ENCODE results near the gene EMX1. TPM values are rescaled to one million over a fixed set of nuclear protein-coding genes. Genes with fewer than 3 reads are reported as not detected.

Gene EMX1
- total and polyA plus RNA-seq, 7 donors, result 0.60 to 1.4 (median 0.71) TPM; not detected in 4

DNA sequence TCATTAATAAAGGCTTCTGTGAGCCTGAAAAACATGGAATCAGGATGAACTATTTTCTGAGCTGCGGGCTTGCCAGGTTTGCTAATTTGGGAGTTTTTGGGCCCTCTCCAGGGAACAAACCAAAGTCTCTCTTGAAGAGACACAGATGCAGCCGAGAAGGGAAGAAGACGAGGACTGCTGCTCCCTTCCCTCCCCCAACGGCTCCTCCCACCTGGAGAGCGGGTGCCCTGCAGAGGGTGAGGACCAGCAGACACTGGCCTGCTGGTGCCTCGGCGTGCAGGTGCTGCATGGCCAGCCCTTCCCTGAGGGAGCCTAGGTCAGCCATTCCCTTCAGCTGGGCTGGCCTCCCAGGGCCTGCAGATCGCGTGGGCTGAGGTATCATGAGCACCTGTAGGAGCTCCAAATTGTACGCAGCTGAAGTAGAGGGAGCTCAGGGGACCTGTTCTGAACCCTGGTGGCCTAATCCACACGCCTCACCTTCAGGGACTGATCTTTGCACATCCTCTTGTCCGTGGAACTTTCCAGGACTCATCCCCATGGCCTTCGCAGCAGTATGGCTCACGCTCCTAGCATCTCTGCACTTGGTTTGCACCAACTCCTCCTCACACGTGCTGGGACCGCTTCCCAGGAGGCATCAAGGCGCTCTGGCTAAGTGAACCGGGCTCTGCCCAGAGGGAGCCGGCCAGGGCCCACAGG is 19.5 kb downstream of the EMX1 start:
- DNase-seq, result no peak
- H3K4me3 ChIP-seq, result no peak overlapping the region
- intact Hi-C loops (cut with DNase I), result no loop called here
- no peak for TF ChIP-seq CTCF (IDR thresholded peaks at IDR 0.05)
- TF ChIP-seq POLR2AphosphoS5 (IDR thresholded peaks at IDR 0.05), result peak in 1 of 4 donors; percentile 17
- TF ChIP-seq EP300 (IDR thresholded peaks at IDR 0.05), result no peak
- no peak for TF ChIP-seq POLR2A (IDR thresholded peaks at IDR 0.05)
- H3K4me1 ChIP-seq, result peaks cover 0 to 16% (median 10%) of the 10 kb centered on the region in 4 donors
- no peak overlapping the region for H3K27ac ChIP-seq
- H3K27me3 ChIP-seq, result peaks cover 0 to 11% (median 0%) of the 10 kb centered on the region in 3 donors
- WGBS, 2 donors, result 75 to 76% methylated on average over 19 of the region's 19 CpGs
- H3K36me3 ChIP-seq, result no peaks in the 10 kb centered on the region
- no peaks in the 10 kb centered on the region for H3K9me3 ChIP-seq

DNA sequence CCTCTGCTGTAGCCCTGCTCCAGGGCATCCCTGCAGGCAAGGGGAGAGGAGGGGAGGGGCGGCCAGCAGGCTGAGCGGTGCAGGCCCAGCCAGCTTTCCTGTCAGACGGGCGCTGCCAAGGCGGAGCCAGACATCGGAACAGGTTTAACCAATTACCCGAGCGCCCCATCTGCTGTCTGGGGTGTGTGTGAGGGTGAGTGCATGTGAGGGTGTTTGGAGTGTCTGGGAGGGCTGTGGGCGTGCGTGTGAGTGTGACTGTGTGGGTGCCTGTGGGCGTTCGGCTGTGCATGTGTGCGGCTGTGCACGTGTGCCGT is 20.0 kb downstream of the EMX1 start:
- peaks cover 0 to 16% (median 10%) of the 10 kb centered on the region in 4 donors for H3K4me1 ChIP-seq
- H3K27ac ChIP-seq, result no peak overlapping the region
- DNase-seq, result no peak
- H3K9me3 ChIP-seq, result no peaks in the 10 kb centered on the region
- 55 to 76% methylated on average over 15 of the region's 15 CpGs for WGBS, 2 donors
- TF ChIP-seq CTCF (IDR thresholded peaks at IDR 0.05), result no peak
- TF ChIP-seq EP300 (IDR thresholded peaks at IDR 0.05), result no peak
- no peak for TF ChIP-seq POLR2A (IDR thresholded peaks at IDR 0.05)
- no peak for TF ChIP-seq POLR2AphosphoS5 (IDR thresholded peaks at IDR 0.05)
- H3K4me3 ChIP-seq, result no peak overlapping the region
- no peaks in the 10 kb centered on the region for H3K36me3 ChIP-seq
- H3K27me3 ChIP-seq, result peaks cover 0 to 9% (median 0%) of the 10 kb centered on the region in 3 donors
- intact Hi-C loops (cut with DNase I), result no loop called here

DNA sequence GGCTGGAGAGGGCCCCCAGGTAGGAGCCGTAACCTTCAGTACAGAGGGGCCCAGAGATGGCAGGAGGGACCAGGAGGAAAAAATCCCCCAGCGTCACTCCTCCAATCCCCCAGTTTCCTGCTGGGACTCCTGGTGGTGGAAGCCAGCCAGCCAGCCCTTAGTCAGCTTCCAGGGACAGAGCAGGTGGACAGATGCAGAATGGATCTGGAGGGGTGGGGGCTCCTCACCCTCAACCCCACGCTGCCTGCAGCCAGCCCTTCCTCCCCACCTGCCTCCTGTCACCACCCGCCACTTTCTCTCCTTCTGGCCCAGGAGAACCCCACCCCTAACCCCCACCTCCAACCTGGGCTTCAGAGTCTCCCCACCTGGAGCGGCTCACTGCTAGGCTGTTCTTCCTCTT is 21.1 kb downstream of the EMX1 start:
- Histone ChIP-seq H3K9me3 (no peaks in the 10 kb centered on the region), H3K4me1 (peaks cover 0 to 16% (median 10%) of the 10 kb centered on the region in 4 donors), H3K36me3 (peaks cover 0 to 2% (median 0%) of the 10 kb centered on the region in 4 donors), H3K4me3 (no peak overlapping the region), H3K27ac (no peak overlapping the region), H3K27me3 (no peaks in the 10 kb centered on the region)
- WGBS, 2 donors, result 76 to 85% methylated on average over 5 of the region's 5 CpGs
- no peak for DNase-seq
- TF ChIP-seq EP300 (IDR thresholded peaks at IDR 0.05) (no peak), POLR2A (IDR thresholded peaks at IDR 0.05) (no peak), CTCF (IDR thresholded peaks at IDR 0.05) (no peak), POLR2AphosphoS5 (IDR thresholded peaks at IDR 0.05) (no peak)
- intact Hi-C loops (cut with DNase I), result no loop called here

- H3K9me3 ChIP-seq, result no peaks in the 10 kb centered on the region
- peaks cover 0 to 10% (median 0%) of the 10 kb centered on the region in 4 donors for H3K36me3 ChIP-seq
- no peak overlapping the region for H3K4me3 ChIP-seq
- intact Hi-C loops (cut with DNase I), result loop anchor here (2.0 kb wide), 1 partner anchor 66 kb away; no protein-coding TSS in a partner anchor
- no peak for DNase-seq
- H3K27ac ChIP-seq, result no peak overlapping the region
- H3K27me3 ChIP-seq, result no peaks in the 10 kb centered on the region
- H3K4me1 ChIP-seq, result peaks cover 0 to 16% (median 10%) of the 10 kb centered on the region in 4 donors
- 87 to 89% methylated on average over 6 of the region's 6 CpGs for WGBS, 2 donors
- TF ChIP-seq CTCF (IDR thresholded peaks at IDR 0.05) (no peak), EP300 (IDR thresholded peaks at IDR 0.05) (no peak), POLR2A (IDR thresholded peaks at IDR 0.05) (no peak), POLR2AphosphoS5 (IDR thresholded peaks at IDR 0.05) (no peak)
Measured at GRCh38 chr2:72940361-72940760, 23.0 kb downstream of the EMX1 start.
